Left forelimb (tissue), 1 donor: ENCODE measurements around the gene ANKRD63.

Experiments
- DNase-seq: peaks from one replicate; pipeline ENCODE4 v3.0.0-alpha.2; 2018; ENCODE audit warnings: low spot score

The ANKRD63 gene

DNA sequence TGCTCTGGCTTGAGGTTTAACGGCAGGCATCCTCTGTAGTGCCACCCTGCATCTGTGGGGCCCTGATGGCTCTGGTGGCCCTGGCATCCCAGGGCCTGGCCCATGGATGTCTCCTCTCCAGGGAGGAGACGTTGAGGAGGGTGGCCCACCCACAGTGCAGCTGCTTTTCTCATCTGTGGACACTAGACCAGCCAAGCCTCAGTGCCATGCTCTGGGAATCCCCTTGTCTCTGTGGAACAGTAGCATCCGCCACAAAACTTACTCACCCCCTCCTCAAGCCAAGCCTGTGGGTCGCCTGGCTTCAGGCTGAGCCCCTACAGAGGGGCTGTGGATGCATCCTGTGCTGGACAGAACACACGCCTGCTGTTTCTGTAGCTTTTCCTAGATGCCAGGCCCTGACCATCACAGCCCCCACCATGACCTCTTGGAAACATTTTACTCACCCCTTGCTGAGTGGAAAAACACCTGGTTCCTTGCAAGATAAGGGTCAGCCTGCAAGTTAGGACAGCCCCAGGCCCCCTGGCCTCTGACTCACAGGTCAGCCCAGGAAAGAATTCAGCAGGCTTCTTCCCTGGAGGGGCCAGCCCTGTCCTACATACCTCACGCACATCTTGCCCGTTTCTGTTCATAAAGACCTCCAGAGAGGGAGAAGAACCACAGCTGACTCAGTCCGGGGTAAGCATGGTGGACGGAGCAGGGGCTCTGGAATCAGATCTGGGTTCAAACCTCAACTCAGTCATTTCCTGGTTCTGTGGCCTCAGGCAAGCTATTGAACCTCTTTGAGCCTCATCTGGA, 25.0 kb downstream of the ANKRD63 start:
- no peak for DNase-seq

DNA sequence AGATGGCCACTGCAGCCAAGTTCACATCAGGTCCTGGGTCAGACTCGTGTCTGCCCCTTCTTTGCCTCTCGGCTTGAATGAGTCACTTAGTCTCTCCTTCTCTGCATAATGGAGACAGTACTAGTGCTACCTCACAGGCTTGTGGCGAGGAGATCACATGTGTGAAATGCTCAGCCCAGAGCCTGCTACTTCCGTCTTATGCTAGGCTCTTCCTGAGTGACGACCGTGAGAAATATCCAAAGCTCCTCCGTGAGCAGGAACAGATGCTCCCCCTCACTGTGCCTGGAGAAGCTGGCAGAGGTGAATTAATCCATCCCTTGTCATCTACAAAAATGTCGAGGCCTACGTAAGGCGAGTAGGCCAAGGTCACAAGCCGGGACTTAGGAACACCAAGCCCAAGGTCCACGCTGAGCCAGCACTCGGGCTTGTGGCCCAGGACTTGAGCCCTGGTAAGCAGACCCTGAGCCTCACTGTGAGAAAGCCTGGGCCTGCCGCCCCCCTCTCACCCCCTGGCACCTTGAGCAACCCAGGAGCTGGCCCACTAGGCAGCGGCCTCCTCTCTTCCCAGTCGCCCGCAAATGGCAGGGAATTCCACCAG, 26.1 kb downstream of the ANKRD63 start:
- DNase-seq: no peak

DNA sequence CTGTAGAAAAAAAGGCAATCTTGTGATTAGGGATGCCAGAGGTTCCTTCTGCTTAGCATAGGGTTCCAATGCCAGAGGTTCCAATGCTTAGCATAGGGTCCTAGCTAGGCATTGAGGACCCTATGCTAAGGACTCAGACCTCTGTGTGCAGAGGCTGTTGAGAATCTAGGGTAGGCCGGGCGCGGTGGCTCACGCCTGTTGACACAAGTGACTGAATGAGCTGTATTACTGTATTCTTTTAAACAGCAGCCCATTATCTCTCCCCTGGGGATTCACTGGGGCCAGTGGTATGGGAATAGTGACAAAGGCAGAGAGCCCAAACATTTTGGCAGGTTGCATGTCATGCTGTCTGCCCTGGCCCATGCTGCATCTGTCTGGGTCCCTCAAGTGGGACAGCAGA, 27.8 kb downstream of the ANKRD63 start:
- no peak for DNase-seq

DNA sequence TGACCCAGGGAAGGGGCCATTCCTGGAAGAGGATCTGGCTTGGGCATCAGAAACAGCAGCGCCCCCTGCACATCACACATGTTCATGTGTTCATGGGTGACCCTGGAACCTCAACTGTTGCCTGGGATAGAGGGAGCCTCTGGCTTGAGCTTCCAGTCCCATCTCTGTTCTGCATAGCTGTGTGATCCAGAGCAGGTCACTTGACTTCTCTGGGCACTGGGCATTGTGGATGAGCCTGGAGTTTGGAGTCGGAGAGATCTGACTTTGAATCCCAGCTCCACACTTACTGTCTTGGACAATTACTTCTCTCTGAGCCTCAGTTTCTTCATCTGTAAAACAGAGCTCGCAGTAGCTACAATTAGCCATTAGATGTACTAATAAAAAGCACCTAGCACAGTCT, 28.4 kb downstream of the ANKRD63 start:
- no peak for DNase-seq

- DNase-seq: no peak
Measured at GRCh38 chr15:40253167-40253790, 29.6 kb downstream of the ANKRD63 start.

GRCh38 chr15:40252438-40253166, 30.3 kb downstream of the ANKRD63 start:
- no peak for DNase-seq

DNA sequence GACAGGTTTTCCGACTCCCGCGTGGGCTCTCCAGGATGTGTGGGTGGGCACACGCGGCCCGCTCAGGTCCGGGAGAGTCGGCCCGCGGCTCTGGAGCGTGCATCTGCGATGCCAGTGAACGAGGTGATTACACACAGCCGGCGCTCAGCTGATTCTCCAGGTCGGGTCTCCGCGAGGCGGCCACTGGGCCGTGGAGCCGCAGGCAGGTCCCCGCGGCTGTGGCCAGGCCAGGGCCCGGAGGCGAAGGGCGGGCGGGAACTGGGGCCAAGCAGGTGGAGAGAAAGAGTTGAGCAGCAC, 30.8 kb downstream of the ANKRD63 start:
- no peak for DNase-seq

DNA sequence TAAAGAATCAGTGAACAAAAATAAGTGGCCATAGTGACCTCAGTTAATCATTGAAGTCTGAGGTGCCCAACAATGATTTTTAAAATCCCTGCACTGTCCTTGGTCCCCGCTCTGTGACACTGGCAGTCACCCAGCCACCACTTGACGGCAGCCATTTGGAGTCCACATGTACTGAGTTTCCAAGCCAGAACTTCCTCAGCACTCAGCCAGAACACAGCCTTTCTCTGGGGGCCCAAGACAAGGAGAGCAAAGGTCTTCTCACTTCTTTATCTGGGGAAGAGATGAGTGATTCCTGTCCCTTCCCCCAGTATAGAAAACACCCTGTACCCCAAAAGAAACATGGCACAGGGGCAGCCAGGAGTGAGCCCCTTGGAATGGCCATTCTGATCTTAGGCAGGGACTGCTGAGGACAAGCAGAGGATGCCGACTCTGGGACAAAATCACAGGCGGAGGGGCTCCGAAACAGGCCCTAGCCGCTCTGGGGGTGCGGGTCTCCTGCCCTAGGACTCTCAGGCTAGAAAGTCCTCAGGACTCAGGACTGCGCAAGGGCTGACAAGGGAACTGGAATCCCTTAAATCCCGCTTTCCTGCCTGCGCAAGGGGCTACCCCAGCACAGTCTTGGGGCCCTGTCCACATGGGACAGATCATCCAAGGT, 31.3 kb downstream of the ANKRD63 start:
- DNase-seq: no peak

DNA sequence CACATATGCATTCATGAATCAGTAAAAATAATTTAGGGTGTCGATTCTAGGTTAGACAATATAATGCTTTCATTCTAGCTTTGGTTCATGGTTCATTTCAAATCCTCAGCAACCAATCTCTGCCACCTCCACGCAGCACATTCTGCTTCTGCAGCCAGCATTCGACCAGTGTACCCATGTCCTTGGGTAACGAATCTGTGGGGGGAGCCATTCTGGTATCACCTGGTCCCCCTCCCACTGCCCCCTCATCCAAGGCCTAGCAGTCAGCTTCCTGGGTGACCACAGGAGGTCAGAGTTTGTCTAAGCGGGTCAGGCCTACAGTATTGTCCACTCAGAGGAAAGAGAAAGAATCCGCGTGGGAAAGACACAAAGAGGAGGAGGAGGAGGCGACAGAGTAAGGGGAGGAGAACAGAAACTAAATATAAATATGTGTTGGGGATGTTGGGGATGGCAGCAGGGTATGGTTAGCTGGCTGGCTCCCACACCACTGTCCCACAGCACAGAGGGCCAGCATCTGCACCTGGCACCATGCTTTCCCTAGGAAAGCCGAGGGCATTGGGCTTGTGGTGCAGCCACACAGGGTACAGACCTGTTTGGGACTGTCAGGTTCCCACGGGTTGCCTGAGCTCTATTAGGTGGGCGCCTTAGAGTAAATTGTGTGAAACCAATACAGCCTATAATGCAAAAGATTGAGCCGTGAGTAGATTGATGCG, 31.9 kb downstream of the ANKRD63 start:
- DNase-seq: no peak

DNA sequence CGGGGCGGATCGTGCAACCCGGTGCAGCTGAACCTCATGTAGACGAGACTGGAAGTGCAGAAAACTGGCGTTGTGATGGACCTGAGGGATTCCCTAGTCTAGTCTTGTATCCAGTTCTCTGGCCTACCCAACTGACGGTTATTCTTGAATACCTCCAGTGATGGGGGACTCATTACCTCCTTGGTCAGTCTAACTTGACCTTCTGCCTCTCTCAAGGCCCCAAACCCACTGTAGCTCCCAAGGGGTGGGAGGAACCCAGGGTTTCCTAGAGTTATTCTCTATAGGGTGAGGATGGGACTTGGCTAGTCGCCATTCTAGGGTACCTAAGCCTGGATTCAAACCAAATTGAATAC, 32.6 kb downstream of the ANKRD63 start:
- DNase-seq: no peak

DNA sequence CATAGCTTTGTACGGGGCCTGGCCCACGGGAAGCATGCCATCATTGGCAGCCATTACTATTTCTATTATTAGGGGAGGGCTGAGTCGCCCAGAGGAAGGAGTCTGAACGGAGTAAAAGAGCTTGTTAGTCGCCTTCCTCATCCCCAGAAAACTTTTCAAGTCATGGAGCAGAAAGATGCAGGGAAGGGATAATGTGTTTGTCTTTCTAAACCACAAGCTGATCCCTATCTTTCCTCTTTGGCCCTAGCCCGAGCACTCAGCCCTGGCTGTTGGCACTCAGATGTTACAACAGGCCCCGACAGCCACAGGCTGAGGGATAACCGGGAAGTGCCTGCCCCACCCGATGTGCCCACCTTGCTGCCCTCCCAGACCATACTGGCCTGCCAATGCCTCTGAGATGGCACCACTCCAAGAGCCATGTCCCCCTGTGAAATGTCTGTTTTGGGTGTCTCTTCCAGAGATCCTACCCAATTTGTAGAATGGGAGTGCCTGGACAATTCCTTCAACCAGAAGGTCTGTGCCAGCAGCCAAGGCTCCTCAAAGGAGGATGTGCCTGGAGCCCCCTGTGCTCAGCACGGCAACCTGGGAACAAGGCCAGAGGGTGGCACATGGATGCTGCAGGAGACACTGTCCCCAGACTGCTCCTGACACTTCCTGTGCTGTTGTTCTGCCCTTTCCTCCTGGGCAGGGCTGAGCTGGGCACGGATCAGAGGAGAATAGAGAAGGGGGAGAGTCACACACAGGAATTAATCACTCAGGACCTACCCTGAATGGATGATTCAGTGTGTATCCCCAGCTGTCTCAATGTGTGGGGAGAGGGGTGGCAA, 33.2 kb downstream of the ANKRD63 start:
- peak; percentile 34 for DNase-seq

DNA sequence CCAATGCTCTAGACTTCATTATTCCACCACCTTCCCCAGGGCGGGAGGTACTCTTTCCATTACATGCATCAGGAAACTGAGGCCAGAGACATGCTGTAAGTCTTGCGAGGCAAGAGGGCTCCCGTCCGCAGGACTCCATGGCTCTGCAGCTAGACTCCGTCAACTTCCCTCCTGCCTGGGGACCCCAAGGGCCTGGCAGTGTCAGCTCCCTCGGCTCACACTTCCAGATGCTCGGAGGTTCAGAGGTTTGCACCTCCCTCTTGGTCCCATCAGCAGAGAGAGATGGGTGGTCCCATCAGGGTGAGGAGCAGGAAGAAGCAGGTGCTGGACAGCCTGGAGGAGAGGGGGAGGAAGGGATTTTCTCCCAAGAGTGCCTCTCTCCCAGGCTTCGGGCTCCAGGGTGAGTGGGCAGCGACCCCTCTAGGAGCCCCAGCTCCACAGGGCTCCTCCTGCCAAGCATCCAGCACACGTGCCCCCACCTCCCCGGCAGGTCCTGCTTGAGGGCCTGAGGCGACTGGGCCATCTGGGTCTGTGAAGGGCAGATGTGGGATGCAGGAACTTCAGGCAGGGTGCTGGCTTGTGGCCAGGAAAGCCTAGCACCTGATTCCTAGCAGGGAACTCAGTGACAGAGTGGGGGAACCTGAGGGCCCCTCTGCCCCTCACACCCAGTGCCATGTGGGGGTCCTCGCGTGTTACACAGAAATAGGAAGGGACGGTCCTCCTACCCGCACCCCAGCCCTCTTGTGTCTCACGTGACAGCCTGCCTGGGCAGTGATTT, 34.7 kb downstream of the ANKRD63 start:
- peak; percentile 61 for DNase-seq

- peak; percentile 53 for DNase-seq
Measured at GRCh38 chr15:40247406-40247971, 35.4 kb downstream of the ANKRD63 start.

- peak; percentile 59 for DNase-seq
Measured at GRCh38 chr15:40246496-40247280, 36.2 kb downstream of the ANKRD63 start.

DNA sequence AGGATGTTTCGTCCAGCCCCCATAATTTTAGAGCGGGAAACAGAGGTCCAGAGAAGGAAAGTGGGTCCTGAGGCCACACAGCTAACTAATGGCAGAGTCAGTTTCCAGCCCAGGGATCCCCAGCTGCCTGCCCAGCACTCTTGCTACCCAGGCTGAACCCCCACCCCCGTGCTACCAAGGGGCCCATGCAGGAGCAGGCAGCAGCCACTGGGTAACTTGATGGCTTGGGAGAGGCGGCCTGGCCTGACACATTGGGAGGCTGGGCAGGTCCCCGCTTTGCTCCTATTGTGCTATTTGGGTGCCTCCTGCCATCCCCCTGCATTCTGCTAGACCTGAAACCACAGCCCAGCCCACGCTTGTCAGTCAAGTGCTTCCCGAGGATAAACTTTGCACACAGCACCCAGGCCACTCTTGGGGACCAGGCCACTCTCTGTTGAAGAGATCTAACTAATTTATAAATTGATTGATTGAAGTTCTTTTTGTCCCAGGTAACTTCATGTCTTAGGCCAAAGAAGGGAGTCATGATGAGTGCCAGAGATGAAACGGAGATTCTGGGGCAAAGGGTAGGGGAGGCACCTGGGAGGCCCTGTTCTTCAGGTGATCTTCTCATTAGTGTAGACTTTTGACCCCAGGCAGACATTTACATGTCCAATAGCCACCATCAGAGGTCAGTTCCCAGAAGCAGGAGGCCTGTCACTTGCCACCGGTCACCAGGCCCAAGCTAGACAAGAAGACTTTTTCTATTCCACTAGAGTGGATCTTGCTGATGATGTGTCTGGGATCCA, 37.0 kb downstream of the ANKRD63 start:
- peak; percentile 50 for DNase-seq

GRCh38 chr15:40244961-40245523, 37.8 kb downstream of the ANKRD63 start:
- DNase-seq: peak; percentile 38

DNA sequence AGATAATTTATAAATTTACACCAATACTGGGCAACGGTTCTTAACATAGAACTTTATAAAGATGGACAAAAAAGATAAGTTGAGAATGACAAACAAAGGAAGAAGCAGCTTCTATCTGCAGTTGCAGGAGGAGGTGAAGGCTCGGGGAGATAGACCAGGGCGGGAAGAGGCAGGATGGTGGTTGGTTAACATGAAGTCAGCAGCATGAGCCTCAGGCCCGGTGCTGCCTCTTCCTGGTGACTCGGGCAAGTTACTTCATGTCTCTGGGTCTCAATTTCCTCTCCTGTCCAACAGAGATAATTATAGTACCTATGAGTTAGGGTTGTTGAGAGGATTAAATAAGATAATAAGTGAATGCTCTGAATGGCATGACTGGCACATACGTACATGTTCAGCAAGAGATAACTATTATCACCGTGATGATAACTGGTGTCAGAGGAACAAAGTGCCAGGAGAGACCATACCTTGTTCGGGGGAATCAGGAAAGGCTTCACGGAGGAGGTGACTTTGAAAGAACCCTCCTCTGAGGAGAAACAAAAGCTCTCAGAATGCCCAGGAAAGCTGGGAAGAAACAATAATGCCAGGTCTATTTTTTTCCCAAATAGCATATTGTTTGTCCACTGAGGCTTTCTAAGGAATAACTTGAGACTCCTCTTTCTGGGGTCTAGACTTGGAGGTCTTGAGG, 39.6 kb downstream of the ANKRD63 start:
- DNase-seq: peak; percentile 47
